HUES64 (cell line): ENCODE data around the gene PLEKHM2.

Source experiments
- H3K27ac ChIP-seq: 2 replicates; pipeline ENCODE4 v1.7.0; 2013; ENCODE audit warnings: low read depth, low read length, inconsistent platforms
- H3K27me3 ChIP-seq: 2 replicates; pipeline ENCODE4 v1.6.1; 2013; ENCODE audit warnings: mild to moderate bottlenecking, low read length; ENCODE audit not compliant: insufficient read depth
- H3K36me3 ChIP-seq: 2 replicates; pipeline ENCODE4 v1.6.1; 2013; ENCODE audit warnings: mild to moderate bottlenecking, low read length; ENCODE audit not compliant: insufficient read depth
- H3K4me1 ChIP-seq: 2 replicates; pipeline ENCODE4 v1.6.1; 2013; ENCODE audit warnings: mild to moderate bottlenecking, low read length, moderate library complexity; ENCODE audit not compliant: insufficient read depth
- H3K4me3 ChIP-seq: 2 replicates; pipeline ENCODE4 v1.5.1; 2013; ENCODE audit warnings: mild to moderate bottlenecking, low read length, moderate library complexity
- H3K9ac ChIP-seq: 2 replicates; pipeline ENCODE4 v1.6.1; 2013; ENCODE audit warnings: mild to moderate bottlenecking, low read depth, low read length
- H3K9me3 ChIP-seq: 2 replicates; pipeline ENCODE4 v1.6.1; 2013; ENCODE audit warnings: low read depth, low read length; ENCODE audit not compliant: insufficient read depth
- WGBS: fragments of 150-250, 120-280 bp; methylation state at CpG from one replicate; pipeline ENCODE4 v1.1.7; 2013; ENCODE audit warnings: missing lambda C conversion rate; 5-methylcytosine and 5-hydroxymethylcytosine counted together

Gene PLEKHM2

DNA sequence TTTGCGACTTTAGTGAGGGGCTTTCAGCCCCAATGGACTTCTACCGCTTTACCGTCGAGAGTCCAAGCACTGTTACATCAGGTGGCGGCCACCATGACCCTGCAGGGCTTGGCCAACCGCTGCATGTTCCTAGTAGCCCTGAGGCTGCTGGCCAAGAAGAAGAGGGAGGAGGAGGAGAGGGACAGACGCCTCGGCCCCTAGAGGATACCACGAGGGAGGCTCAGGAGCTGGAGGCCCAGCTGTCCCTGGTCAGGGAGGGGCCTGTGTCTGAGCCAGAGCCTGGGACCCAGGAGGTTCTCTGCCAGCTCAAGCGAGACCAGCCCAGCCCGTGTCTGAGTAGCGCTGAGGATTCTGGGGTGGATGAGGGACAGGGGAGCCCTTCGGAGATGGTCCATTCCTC, 43.3 kb downstream of the PLEKHM2 start:
- Histone ChIP-seq H3K9ac (no peak overlapping the region), H3K27ac (no peak overlapping the region), H3K36me3 (peaks cover 74% of the 10 kb centered on the region), H3K4me1 (no peaks in the 10 kb centered on the region), H3K27me3 (no peaks in the 10 kb centered on the region), H3K9me3 (no peaks in the 10 kb centered on the region), H3K4me3 (no peak overlapping the region)
- WGBS = 96% methylated on average over 13 of the region's 13 CpGs

DNA sequence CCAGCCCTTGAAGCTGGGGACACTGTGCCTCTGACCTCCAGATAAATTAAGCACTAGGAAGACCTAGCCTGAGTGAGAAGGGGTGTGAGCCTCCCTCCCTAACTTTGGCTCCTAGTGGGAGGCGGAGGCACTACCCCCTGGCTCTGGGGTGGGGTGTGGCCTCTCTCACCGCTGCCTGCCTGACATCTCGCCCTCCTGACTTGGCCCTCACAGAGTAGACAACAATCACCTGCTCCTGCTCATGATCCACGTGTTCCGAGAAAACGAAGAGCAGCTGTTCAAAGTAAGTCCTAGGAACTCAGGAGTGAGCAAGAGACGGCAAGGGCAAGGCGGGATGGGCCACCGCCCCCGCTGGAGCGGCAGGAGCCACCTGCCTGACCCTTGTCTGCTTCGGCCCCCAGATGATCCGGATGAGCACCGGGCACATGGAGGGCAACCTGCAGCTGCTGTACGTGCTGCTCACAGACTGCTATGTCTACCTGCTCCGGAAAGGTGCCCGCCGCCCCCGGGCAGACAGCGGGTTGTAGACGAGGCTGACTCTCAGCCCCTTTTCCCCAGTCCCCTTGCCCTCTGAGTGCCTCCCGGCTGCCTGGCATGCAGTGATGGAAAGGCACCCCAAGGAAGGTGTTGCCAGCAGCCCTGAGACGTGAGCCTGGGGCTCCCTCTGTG, 43.9 kb downstream of the PLEKHM2 start:
- Histone ChIP-seq H3K4me1 (no peaks in the 10 kb centered on the region), H3K9ac (no peak overlapping the region), H3K36me3 (peaks cover 76% of the 10 kb centered on the region), H3K4me3 (no peak overlapping the region), H3K27me3 (no peaks in the 10 kb centered on the region), H3K9me3 (no peaks in the 10 kb centered on the region), H3K27ac (no peak overlapping the region)
- 95% methylated on average over 23 of the region's 23 CpGs for WGBS

DNA sequence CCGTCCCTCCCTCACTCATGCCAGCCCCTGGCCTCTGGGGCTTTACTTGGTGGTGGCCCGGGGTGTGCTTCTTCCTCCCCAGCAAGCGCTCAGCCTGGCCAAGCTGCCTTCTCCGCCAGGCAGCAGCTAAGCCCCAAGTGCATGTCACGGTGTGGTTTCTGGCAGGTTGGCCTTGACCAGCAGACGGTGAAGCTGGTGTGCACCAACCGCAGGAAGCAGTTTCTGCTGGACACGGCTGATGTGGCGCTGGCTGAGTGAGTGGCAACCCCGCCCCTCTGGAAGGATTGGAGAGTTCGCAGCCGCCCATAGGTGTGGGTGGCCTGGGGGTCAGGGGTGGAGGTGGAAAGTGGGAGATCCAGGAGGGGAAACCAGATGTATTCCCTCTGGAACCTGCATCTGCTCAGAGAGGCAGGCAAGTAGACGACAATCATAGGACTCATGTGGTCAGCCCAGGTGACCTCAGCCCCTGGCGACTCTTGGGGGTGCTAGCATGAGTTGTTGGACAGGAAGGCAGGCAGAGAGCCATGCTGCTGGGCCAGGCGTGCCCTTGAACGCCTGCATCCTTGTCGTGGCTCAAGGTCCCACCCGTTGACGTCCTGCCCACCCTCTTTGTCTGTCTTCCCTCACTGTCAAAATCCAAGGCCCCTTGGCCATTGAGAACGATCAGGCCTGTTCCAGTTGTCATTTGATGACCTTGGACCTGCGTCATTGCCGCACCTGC, 45.0 kb downstream of the PLEKHM2 start:
- no peaks in the 10 kb centered on the region for H3K27me3 ChIP-seq
- peaks cover 85% of the 10 kb centered on the region for H3K36me3 ChIP-seq
- H3K4me3 ChIP-seq = no peak overlapping the region
- WGBS = 93% methylated on average over 22 of the region's 22 CpGs
- H3K9me3 ChIP-seq = no peaks in the 10 kb centered on the region
- no peaks in the 10 kb centered on the region for H3K4me1 ChIP-seq
- no peak overlapping the region for H3K27ac ChIP-seq
- H3K9ac ChIP-seq = no peak overlapping the region

DNA sequence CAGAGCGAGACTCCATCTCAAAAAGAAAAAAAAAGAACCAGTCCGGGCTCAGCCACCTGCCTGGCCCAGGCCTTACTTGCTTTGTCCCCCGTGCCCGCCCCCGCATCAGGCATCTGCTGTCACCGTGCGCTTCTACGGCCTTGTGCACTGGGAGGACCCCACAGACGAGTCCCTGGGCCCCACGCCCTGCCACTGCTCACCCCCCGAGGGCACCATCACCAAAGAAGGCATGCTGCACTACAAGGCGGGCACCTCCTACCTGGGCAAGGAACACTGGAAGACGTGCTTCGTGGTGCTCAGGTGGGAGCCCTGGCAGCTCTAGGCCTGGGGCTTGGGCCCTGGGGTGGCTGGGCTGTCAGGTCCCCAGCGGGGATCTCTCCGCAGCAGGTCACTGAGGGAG, 46.3 kb downstream of the PLEKHM2 start:
- H3K36me3 ChIP-seq = peaks cover 82% of the 10 kb centered on the region
- 97% methylated on average over 16 of the region's 16 CpGs for WGBS
- no peaks in the 10 kb centered on the region for H3K27me3 ChIP-seq
- no peak overlapping the region for H3K4me3 ChIP-seq
- H3K9ac ChIP-seq = no peak overlapping the region
- no peak overlapping the region for H3K27ac ChIP-seq
- H3K9me3 ChIP-seq = no peaks in the 10 kb centered on the region
- H3K4me1 ChIP-seq = no peaks in the 10 kb centered on the region

DNA sequence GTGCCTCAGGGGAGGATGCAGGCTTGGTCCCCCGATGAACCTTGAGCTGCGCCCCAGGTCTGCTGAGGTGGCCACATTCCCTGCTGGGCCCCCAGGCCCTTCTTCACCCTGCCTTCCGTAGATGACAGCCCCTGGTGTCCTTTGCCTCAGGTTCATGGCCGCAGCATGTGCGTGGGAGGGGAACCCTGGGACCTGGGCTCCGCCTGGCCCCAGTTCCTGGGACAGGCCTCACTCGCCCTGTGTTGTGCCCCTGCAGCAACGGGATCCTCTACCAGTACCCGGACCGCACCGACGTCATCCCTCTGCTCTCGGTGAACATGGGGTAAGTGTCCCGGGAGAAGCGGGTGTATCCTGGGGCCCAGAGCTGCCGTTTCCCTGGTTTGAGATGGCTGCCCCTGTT, 46.8 kb downstream of the PLEKHM2 start:
- H3K4me1 ChIP-seq = no peaks in the 10 kb centered on the region

DNA sequence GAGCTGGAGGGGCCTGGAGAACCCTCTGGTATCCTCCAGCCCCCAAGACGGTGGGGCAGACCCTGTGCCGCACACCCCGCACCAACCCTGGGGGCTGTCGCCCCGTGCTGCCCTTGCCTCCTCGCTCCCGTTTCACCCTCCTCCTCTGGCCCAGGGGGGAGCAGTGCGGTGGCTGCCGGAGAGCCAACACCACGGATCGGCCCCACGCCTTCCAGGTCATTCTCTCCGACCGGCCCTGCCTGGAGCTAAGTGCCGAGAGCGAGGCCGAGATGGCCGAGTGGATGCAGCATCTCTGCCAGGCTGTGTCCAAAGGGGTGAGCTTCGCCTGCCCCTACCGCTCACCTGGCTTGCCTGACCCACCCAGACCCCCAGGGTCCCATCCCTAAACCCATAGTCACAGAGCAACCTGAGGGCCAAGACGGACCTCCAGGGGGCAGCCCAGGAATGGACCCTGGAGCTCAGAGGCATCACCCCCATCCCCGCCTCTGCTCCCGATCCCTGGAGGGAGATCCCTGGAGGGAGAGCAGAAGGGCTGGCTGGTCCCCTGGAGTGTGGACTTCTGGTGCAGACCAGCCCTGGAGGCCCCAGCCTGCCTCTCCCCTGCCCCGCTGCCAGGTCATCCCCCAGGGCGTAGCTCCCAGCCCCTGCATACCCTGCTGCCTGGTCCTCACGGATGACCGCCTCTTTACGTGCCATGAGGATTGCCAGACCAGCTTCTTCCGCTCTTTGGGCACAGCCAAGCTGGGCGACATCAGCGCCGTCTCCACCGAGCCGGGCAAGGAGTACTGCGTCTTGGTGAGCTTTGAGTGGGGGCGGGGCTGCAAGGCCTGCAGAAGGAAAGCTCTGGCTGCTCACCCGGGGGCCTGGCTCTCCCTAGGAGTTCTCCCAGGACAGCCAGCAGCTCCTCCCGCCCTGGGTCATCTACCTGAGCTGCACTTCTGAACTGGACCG, 47.9 kb downstream of the PLEKHM2 start:
- no peaks in the 10 kb centered on the region for H3K27me3 ChIP-seq
- no peak overlapping the region for H3K4me3 ChIP-seq
- no peak overlapping the region for H3K9ac ChIP-seq
- H3K27ac ChIP-seq = no peak overlapping the region
- H3K36me3 ChIP-seq = peaks cover 67% of the 10 kb centered on the region
- no peaks in the 10 kb centered on the region for H3K9me3 ChIP-seq
- no peaks in the 10 kb centered on the region for H3K4me1 ChIP-seq
- 95% methylated on average over 39 of the region's 39 CpGs for WGBS

More for the DNA sequence above, 46.8 kb downstream of the PLEKHM2 start:
- Histone ChIP-seq H3K9me3 (no peaks in the 10 kb centered on the region), H3K36me3 (peaks cover 78% of the 10 kb centered on the region), H3K27ac (no peak overlapping the region), H3K9ac (no peak overlapping the region), H3K27me3 (no peaks in the 10 kb centered on the region), H3K4me3 (no peak overlapping the region)
- 97% methylated on average over 16 of the region's 16 CpGs for WGBS

DNA sequence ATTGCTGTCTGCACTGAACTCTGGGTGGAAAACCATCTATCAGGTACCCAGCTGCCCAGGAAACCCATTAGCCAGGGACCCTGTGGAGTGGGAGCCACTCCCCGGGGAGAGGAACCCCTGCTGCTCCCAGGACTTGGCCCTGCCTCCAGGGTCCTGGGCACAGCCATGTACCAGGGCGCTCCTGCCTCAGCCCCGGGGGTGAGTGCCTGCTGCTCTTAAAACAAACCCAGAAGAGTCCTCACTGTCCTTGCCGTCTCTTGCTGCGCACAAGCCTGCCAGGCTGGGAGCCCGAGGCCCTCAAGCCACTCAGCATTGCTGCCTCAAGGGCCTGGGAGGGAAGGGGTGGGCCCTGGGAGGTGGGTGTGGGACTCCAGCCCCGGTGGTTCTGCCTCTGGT, 48.6 kb downstream of the PLEKHM2 start:
- 94% methylated on average over 7 of the region's 7 CpGs for WGBS
- Histone ChIP-seq H3K9me3 (no peaks in the 10 kb centered on the region), H3K27me3 (no peaks in the 10 kb centered on the region), H3K4me3 (no peak overlapping the region), H3K4me1 (no peaks in the 10 kb centered on the region), H3K27ac (no peak overlapping the region), H3K9ac (no peak overlapping the region), H3K36me3 (peaks cover 60% of the 10 kb centered on the region)

DNA sequence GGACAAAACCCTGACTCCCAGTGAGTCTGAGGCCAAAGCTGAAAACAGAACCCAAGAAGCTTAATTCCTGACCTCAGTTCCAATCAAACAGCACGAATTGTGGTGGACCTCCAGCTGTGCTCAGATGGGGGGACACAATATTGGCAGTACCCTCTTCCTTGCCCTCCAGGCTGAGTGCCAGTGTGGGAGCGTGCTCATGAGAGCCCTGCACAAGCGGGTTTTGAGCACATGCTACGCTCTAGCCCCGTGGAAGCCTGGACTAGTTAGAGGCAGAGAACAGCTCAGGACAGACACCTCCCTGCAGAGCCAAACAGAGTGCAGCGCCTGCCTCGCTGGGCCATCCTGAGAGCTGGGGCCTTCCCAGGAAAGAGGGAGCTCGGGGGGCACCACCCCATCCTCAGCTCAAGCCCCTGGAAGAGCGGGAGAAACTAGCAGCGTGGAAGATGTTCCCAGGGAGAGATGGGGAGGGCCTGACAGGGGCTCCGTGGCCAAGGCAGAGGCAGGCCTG, 49.2 kb downstream of the PLEKHM2 start:
- Histone ChIP-seq H3K9me3 (no peaks in the 10 kb centered on the region), H3K9ac (no peak overlapping the region), H3K4me3 (no peak overlapping the region), H3K27ac (no peak overlapping the region), H3K27me3 (no peaks in the 10 kb centered on the region), H3K4me1 (no peaks in the 10 kb centered on the region), H3K36me3 (peaks cover 54% of the 10 kb centered on the region)
- 93% methylated on average over 11 of the region's 11 CpGs for WGBS

DNA sequence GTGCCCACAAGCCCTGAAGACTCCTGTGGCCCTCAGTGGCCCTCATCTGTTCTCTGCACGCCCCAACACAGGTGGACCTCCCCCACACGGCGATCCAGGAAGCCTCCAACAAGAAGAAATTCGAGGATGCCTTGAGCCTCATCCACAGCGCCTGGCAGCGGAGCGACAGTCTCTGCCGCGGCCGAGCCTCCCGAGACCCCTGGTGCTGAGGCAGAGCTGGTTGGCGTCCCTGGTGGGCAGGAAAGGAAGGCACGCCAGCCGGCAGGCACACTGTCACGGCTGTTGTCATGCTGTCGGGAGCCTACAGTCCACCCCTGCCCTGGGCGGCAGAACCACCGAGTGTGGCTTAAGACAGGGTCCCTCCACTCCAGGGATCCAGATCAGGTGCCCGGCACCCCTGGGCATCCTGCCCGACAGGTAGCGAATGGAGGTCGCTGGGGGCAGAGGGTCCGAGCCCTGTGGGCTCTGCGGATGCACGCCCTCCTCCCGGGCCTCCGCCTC, 49.7 kb downstream of the PLEKHM2 start:
- Histone ChIP-seq H3K9ac (no peak overlapping the region), H3K36me3 (peaks cover 49% of the 10 kb centered on the region), H3K9me3 (no peaks in the 10 kb centered on the region), H3K27me3 (no peaks in the 10 kb centered on the region), H3K27ac (no peak overlapping the region), H3K4me1 (no peaks in the 10 kb centered on the region), H3K4me3 (no peak overlapping the region)
- WGBS = 95% methylated on average over 27 of the region's 27 CpGs

DNA sequence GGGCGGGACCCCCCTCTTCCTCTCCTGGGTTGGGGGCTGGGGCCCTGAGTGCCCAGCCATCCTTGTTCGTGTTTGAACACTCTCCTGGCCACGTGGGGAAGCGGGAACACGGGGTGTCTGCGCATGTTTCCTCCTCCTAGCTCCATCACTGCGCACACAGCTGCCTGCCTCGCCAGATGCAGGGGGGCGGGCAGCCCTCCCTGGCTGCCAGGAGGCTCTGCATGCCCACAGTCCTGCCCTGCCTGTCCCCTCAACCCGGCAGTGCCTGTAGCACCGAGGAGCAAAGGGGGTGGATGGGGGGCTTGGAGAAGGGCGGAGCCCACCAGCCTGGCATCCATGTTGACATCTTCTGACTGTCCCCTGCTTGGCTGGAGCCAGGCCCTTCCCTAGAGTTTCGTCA, 50.2 kb downstream of the PLEKHM2 start:
- Histone ChIP-seq H3K9me3 (no peaks in the 10 kb centered on the region), H3K4me3 (no peak overlapping the region), H3K27ac (no peak overlapping the region), H3K27me3 (no peaks in the 10 kb centered on the region), H3K4me1 (no peaks in the 10 kb centered on the region), H3K9ac (no peak overlapping the region), H3K36me3 (peaks cover 46% of the 10 kb centered on the region)
- 91% methylated on average over 13 of the region's 13 CpGs for WGBS

DNA sequence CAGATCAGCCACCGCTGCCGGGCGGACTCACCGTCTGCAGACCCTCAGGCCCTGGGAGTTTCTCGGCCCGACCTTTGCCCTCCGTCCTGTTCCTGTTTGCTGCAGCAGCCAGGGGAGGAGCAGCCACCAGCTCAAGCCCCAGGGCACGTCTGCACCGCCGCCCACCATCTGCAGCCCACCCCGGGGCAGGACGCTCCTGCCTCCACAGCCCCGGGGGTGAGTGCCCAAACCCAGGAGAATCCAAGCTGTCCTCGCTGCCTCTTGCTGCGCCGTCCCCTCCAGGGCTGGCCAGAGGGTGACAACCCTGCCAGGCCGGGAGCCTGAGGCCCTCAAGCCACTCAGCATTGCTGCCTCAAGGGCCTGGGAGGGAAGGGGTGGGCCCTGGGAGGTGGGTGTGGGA, 50.8 kb downstream of the PLEKHM2 start:
- no peaks in the 10 kb centered on the region for H3K27me3 ChIP-seq
- no peaks in the 10 kb centered on the region for H3K9me3 ChIP-seq
- peaks cover 41% of the 10 kb centered on the region for H3K36me3 ChIP-seq
- no peak overlapping the region for H3K9ac ChIP-seq
- H3K4me1 ChIP-seq = no peaks in the 10 kb centered on the region
- H3K27ac ChIP-seq = no peak overlapping the region
- WGBS = 91% methylated on average over 17 of the region's 17 CpGs
- no peak overlapping the region for H3K4me3 ChIP-seq
